GM18505 (cell line): ENCODE measurements around the gene LIPH.
"Not testable (repeated sequence)": the region's sequence is repeated elsewhere in the genome, so short reads cannot be mapped to it uniquely, and the experiment has no call there.

Experiments
- ATAC-seq: cut with Tn5 transposase; IDR thresholded peaks from one replicate; pipeline ENCODE4 v1.9.1; 2021; ENCODE audit not compliant: unreplicated experiment
- POLR2A ChIP-seq: IDR thresholded peaks from 4 replicates; pipeline ENCODE4 v1.6.1; 2011; ENCODE audit warnings: borderline replicate concordance; ENCODE audit not compliant: insufficient read depth, insufficient read length; ENCODE audit errors: extremely low read depth

LIPH gene

GRCh38 chr3:185490241-185490640, 62.1 kb downstream of the LIPH start:
- TF ChIP-seq POLR2A = no peak
- no peak for ATAC-seq

- ATAC-seq = no peak
- no peak for TF ChIP-seq POLR2A
Measured at GRCh38 chr3:185489462-185489861, 62.9 kb downstream of the LIPH start.

- TF ChIP-seq POLR2A = no peak
Measured at GRCh38 chr3:185488465-185488864, 63.9 kb downstream of the LIPH start.

GRCh38 chr3:185486394-185486793, 66.0 kb downstream of the LIPH start:
- ATAC-seq = no peak
- no peak for TF ChIP-seq POLR2A

More at GRCh38 chr3:185488465-185488864, 63.9 kb downstream of the LIPH start:
- no peak for ATAC-seq

- no peak for TF ChIP-seq POLR2A
- no peak for ATAC-seq
Measured at GRCh38 chr3:185484296-185484695, 68.1 kb downstream of the LIPH start.

GRCh38 chr3:185479373-185479945, 72.9 kb downstream of the LIPH start:
- TF ChIP-seq POLR2A = no peak
- no peak for ATAC-seq

GRCh38 chr3:185477316-185477715, 75.1 kb downstream of the LIPH start:
- ATAC-seq = no peak
- no peak for TF ChIP-seq POLR2A

- not testable (repeated sequence) for ATAC-seq
Measured at GRCh38 chr3:185474922-185475321, 77.5 kb downstream of the LIPH start.

- no peak for TF ChIP-seq POLR2A
- no peak for ATAC-seq
Measured at GRCh38 chr3:185473290-185473815, 79.0 kb downstream of the LIPH start.

GRCh38 chr3:185470323-185470722, 82.1 kb downstream of the LIPH start:
- no peak for ATAC-seq
- TF ChIP-seq POLR2A = no peak

GRCh38 chr3:185469542-185469941, 82.8 kb downstream of the LIPH start:
- no peak for TF ChIP-seq POLR2A
- no peak for ATAC-seq

GRCh38 chr3:185466123-185466522, 86.3 kb downstream of the LIPH start:
- not testable (repeated sequence) for ATAC-seq

- no peak for ATAC-seq
- TF ChIP-seq POLR2A = no peak
Measured at GRCh38 chr3:185465471-185465870, 86.9 kb downstream of the LIPH start.

GRCh38 chr3:185460719-185461350, 91.6 kb downstream of the LIPH start:
- no peak for TF ChIP-seq POLR2A
- ATAC-seq = no peak
